ENCODE results near the gene PDIA4. TPM values are rescaled to one million over a fixed set of nuclear protein-coding genes. Genes with fewer than 3 reads are reported as not detected.

Gene PDIA4
- total and polyA plus RNA-seq, 2 of the 8 experiments (the other 6 are each of a cell fraction or from before 2014, with no cell fraction given) = 119 to 303 TPM

DNA sequence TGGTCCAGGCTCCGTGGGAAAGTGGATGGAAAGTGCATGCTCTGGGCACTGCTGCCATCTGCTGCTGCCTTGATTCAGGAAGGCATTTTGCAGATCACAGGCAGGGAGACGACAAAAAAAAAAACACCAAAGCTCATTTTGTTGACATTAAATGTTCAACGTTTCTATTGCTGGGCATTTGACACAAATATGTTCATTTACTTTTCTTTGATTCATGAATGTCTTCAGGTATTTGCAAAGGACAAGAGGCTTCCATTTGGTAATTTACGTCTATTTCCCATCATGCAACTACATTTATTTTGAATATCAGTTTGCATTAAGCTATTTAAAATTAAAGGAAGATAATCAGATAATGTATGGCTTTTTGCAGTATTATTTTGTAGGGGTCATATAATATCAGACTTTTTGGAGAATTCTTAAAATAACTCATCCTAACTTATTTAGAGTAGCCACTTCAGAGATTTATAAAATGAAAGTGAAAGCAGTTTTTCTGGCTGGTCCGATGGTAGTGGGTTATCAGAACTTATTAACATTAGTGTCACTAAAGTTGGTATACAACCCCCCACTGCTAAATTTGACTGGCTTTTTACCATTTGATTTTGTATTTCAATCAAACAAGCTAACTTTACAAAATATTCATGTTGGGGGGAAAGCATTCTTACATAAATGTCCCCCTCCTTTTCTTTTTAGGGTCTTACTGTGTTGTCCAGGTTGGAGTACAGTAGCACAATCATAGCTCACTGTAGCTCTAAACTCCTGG, 65.3 kb downstream of the PDIA4 start (continued):
- TF ChIP-seq JUND (IDR thresholded peaks at IDR 0.05; ENCODE audit: low read length) (0 out of 2 replicates have a peak, but pooled peaks have one; percentile 18), CHD2 (IDR thresholded peaks at IDR 0.05; ENCODE audit: low read length) (no peak), HDAC2 (IDR thresholded peaks at IDR 0.05; ENCODE audit: borderline replicate concordance in 1 of 2, low read depth in 2 of 2, low read length in 2 of 2) (no peak; a peak in 1 of 4 replicates), SUZ12 (IDR thresholded peaks at IDR 0.05; ENCODE audit: low read length) (no peak), SIN3A (conservative IDR thresholded peaks at IDR 0.05 in 1 of 2, IDR thresholded peaks at IDR 0.05 in 1 of 2; ENCODE audit: low read depth in 1 of 2, low read length in 2 of 2) (no peak; a peak in 1 of 4 replicates), KDM5A (IDR thresholded peaks at IDR 0.05; ENCODE audit: low read length) (peak; percentile 75), TCF12 (IDR thresholded peaks at IDR 0.05; ENCODE audit: low read depth, low read length) (no peak), HDAC6 (IDR thresholded peaks at IDR 0.05; ENCODE audit: low read depth, low read length) (no peak), KDM1A (IDR thresholded peaks at IDR 0.05; ENCODE audit: borderline replicate concordance, low read length) (peak; percentile 92), MAX (IDR thresholded peaks at IDR 0.05) (0 out of 2 replicates have a peak, but pooled peaks have one; percentile 27), CTCF (IDR thresholded peaks at IDR 0.05; ENCODE audit: control extremely low read depth in 1 of 3, insufficient read depth in 1 of 3, low read depth in 1 of 3, low read length in 3 of 3) (peak; percentile 68 to 84 (median 74)), YY1 (IDR thresholded peaks at IDR 0.05; ENCODE audit: low read depth, low read length) (0 out of 2 replicates have a peak, but pooled peaks have one; percentile 24), CBX8 (IDR thresholded peaks at IDR 0.05; ENCODE audit: borderline replicate concordance, low read depth, low read length) (no peak), POLR2A (IDR thresholded peaks at IDR 0.05; ENCODE audit: control extremely low read depth in 1 of 2, low read depth in 2 of 2, low read length in 2 of 2) (no peak)
- TF ChIP-seq, protein P1, sequence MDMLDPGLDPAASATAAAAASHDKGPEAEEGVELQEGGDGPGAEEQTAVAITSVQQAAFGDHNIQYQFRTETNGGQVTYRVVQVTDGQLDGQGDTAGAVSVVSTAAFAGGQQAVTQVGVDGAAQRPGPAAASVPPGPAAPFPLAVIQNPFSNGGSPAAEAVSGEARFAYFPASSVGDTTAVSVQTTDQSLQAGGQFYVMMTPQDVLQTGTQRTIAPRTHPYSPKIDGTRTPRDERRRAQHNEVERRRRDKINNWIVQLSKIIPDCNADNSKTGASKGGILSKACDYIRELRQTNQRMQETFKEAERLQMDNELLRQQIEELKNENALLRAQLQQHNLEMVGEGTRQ (IDR thresholded peaks at IDR 0.05; ENCODE audit: low read length) = no peak
